ENCODE measurements around the gene CHRM1.
"Not testable (repeated sequence)": the region's sequence is repeated elsewhere in the genome, so short reads cannot be mapped to it uniquely, and the experiment has no call there.

Gene CHRM1

GRCh38 chr11:62874851-62875250, 46.3 kb downstream of the CHRM1 start:
- DNase-seq = no peak

- no peak for DNase-seq
Measured at GRCh38 chr11:62865635-62866034, 55.5 kb downstream of the CHRM1 start.

- no peak for DNase-seq
Measured at GRCh38 chr11:62863687-62864335, 57.4 kb downstream of the CHRM1 start.

GRCh38 chr11:62861564-62862192, 59.5 kb downstream of the CHRM1 start:
- not testable (repeated sequence) for DNase-seq

DNA sequence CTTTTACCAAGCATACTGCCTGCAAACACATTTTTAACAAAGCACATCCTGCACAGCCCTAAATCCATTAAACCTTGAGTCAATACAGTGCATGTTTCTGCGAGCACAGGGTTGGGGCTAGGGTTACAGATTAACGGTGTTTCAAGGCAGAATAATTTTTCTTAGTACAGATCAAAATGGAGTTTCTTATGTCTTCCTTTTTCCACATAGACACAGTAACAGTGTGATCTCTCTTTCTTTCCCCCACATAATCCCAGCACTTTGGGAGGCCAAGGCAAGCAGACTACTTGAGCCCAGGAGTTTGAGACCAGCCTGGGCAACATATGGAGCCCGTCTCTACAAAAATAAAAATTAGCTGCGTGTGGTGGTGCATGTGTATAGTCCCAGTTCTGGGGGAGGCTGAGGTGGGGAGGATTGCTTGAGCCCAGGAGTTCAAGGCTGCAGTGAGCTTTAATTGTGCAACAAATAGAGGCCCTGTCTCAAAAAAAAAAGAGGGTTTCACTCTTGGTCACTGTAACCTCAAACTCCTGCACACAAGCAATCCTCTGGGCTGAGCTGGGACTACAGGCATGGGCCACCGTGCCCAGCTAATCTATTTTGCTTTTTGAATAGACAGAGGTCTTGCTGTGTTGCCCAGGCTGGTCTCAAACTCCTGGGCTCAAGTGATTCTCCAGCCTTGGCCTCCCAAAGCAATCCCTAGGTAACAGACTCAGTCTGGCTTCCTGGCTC, 60.2 kb downstream of the CHRM1 start:
- no peak for DNase-seq

- DNase-seq = not testable (repeated sequence)
Measured at GRCh38 chr11:62859281-62859703, 61.9 kb downstream of the CHRM1 start.
